CD8-positive, alpha-beta memory T cell (primary cell): Measurements from ENCODE around the gene CD44. TPM values are rescaled to one million over a fixed set of nuclear protein-coding genes. Genes with fewer than 3 reads are reported as not detected.
A peak's percentile ranks its signal among the peaks of the same experiment; 100 is the strongest.

Experiments
- CTCF ChIA-PET: fragments of 350-600 bp; sonication (Branson Sonifier 250); formaldehyde crosslinking; loops from one replicate; lab custom pipeline; 2021; ENCODE audit warnings: antibody characterized with exemption; lab: Charles Lee
- POLR2A ChIA-PET: fragments of 350-600 bp; sonication (Branson Sonifier 250); formaldehyde crosslinking; loops from one replicate; lab custom pipeline; 2021; ENCODE audit warnings: antibody characterized with exemption; lab: Charles Lee
- DNase-seq, 5 donors: peaks; one replicate each; pipeline versions ENCODE4 v3.0.0 to v3.0.0-alpha.2; 2020 to 2022; ENCODE audit warnings: mixed read lengths in 1 of 5
- H3K27ac ChIP-seq: one replicate; pipeline ENCODE4 v1.7.0; 2013; ENCODE audit warnings: low read depth, mild to moderate bottlenecking, low read length, moderate library complexity
- H3K27me3 ChIP-seq: 2 replicates; pipeline ENCODE4 v1.7.0; 2013; ENCODE audit warnings: low read length, mild to moderate bottlenecking; ENCODE audit not compliant: insufficient read depth, poor library complexity, severe bottlenecking
- H3K36me3 ChIP-seq: 2 replicates; pipeline ENCODE4 v1.7.0; 2013; ENCODE audit warnings: mild to moderate bottlenecking, low read length, moderate library complexity; ENCODE audit not compliant: insufficient read depth
- H3K4me1 ChIP-seq: 2 replicates; pipeline ENCODE4 v1.7.0; 2013; ENCODE audit warnings: mild to moderate bottlenecking, low read length, moderate library complexity; ENCODE audit not compliant: insufficient read depth
- H3K4me3 ChIP-seq: 2 replicates; pipeline ENCODE4 v1.7.0; 2013; ENCODE audit warnings: mild to moderate bottlenecking, low read length
- H3K9me3 ChIP-seq: 2 replicates; pipeline ENCODE4 v1.7.0; 2013; ENCODE audit warnings: mild to moderate bottlenecking, low read length
- H3K27ac Mint-ChIP-seq, 8 donors: one replicate each; pipeline ENCODE4 v1.8.0; 2020 to 2021; ENCODE audit warnings: mixed read lengths in 8 of 8, mild to moderate bottlenecking in 6 of 8, inconsistent platforms in 3 of 8, moderate library complexity in 3 of 8
- H3K27me3 Mint-ChIP-seq, 2 donors: one replicate each; pipeline ENCODE4 v1.8.0; 2020 to 2021; ENCODE audit warnings: mixed read lengths in 2 of 2, mild to moderate bottlenecking in 1 of 2, moderate library complexity in 1 of 2
- H3K36me3 Mint-ChIP-seq, 3 donors: one replicate each; pipeline ENCODE4 v1.8.0; 2020 to 2021; ENCODE audit warnings: mixed read lengths in 3 of 3, inconsistent platforms in 1 of 3, mild to moderate bottlenecking in 1 of 3
- H3K4me1 Mint-ChIP-seq, 3 donors: one replicate each; pipeline ENCODE4 v1.8.0; 2020 to 2021; ENCODE audit warnings: mixed read lengths in 3 of 3, inconsistent platforms in 1 of 3, mild to moderate bottlenecking in 1 of 3
- H3K4me3 Mint-ChIP-seq, 7 donors: one replicate each; pipeline ENCODE4 v1.8.0; 2020 to 2021; ENCODE audit warnings: mixed read lengths in 7 of 7, mild to moderate bottlenecking in 6 of 7, moderate library complexity in 4 of 7, inconsistent platforms in 2 of 7
- H3K9me3 Mint-ChIP-seq, 5 donors: one replicate each; pipeline ENCODE4 v1.8.0; 2020 to 2022; ENCODE audit warnings: mixed read lengths in 5 of 5, mild to moderate bottlenecking in 3 of 5, moderate library complexity in 2 of 5, inconsistent platforms in 1 of 5
- polyA plus RNA-seq: library from polyadenylated mRNA; unstranded; fragments of 300-500 nt; fragmentation: Illumina TruSeq; gene quantifications from one replicate; pipeline ENCODE4 v1.2.3, GENCODE V29; 2021
- total RNA-seq, 2 experiments: library from RNA; stranded (reverse); gene quantifications; one replicate each; pipeline ENCODE4 v1.2.3, GENCODE V29; 2021

CD44 gene
- total and polyA plus RNA-seq, 3 experiments from 2014 or later: 338 to 534 (median 510) TPM

GRCh38 chr11:35173011-35173511, 34.1 kb downstream of the CD44 start:
- H3K4me3 ChIP-seq: peak overlapping the region; percentile 16

DNA sequence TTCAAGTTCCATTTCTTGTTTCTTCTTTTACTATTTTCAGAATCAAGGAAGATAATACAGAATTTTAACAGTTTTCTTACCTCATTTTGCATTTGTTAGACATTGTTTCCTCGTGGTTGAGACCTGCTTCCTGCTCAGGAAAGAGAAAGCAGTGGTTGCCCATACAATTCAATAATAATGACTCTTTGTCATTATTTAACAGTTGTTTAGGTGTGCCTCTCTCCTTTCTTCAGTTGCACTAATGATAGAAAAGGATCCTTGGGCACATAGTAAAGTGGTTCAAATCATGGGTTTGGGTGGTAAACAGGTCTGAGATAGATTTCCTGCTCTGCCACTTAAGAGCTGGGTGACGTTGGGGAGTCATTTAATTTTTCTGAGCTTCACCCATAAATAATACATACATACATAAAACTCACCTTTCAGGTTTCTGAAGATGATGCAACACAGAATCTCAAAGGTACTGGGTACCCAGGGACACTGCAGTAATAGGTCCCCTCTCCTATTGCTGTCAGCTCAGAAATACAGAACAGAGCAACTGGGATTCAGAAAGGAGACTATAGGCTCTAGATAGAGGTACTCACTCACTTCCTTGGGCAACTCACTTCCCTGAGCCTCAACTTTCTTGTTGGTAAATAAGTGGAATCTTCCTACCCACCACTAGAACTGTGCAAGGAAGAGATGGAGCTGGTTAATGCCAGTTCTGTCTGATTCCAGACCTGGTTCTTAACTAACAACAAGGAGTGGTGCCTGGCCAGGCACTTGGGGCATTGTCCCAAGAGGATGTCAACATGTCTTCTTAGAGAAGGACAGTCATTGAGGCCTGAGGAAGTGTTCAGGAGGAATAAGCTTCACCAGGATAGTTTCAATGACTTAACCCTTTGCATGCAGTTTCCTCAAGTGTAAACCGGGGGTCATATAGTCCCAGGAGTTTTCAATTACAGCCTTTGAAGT, 34.9 kb downstream of the CD44 start:
- Mint-ChIP-seq H3K27ac (peak overlapping the region; percentile 96 to 100 (median 100)), H3K36me3 (peaks cover 16 to 78% (median 24%) of the 10 kb centered on the region in 3 donors)
- POLR2A ChIA-PET: interaction anchor here (1.0 to 4.6 kb wide), 3 partner anchors 7 to 160 kb away, joined by 3 to 43 read pairs (median 4); no protein-coding TSS in a partner anchor

More at GRCh38 chr11:35173011-35173511, 34.1 kb downstream of the CD44 start:
- Mint-ChIP-seq H3K27me3 (peaks cover 0 to 2% of the 10 kb centered on the region in 2 donors), H3K9me3 (no peaks in the 10 kb centered on the region), H3K4me3 (peak overlapping the region; percentile 49 to 77 (median 69)), H3K27ac (peak overlapping the region; percentile 96 to 100 (median 100)), H3K36me3 (peaks cover 16 to 78% (median 26%) of the 10 kb centered on the region in 3 donors), H3K4me1 (peaks cover 94 to 95% (median 95%) of the 10 kb centered on the region in 3 donors)
- no peak for DNase-seq
- Histone ChIP-seq H3K9me3 (no peaks in the 10 kb centered on the region), H3K27ac (peak overlapping the region; percentile 52), H3K27me3 (no peaks in the 10 kb centered on the region), H3K36me3 (peaks cover 10% of the 10 kb centered on the region), H3K4me1 (peaks cover 94% of the 10 kb centered on the region)
- POLR2A ChIA-PET: interaction anchor here (4.6 kb wide), 1 partner anchor 7 kb away, joined by 43 read pairs; no protein-coding TSS in a partner anchor
- CTCF ChIA-PET: interaction anchor here (13.3 kb wide), 1 partner anchor 10 kb away, joined by 111 read pairs; no protein-coding TSS in a partner anchor

DNA sequence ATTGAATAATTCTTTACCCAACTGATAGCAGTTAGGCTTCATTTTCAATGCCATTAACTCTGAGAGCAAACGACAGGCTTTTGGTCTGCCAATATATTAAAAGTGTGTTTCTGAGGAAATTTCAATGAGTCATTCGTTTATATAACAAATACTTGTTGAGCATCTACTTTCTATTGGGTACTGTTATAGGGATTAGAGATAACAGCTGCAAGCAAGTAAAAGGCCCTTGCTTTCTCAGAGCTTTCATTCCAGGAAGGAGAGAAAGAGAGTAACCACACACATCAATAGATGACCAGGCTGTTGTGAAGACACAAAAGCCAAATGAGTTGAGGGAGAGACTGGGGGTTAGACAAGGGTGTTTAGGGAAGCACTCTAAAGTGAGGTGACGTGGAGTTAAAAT, 35.7 kb downstream of the CD44 start:
- Histone ChIP-seq H3K4me1 (peaks cover 94% of the 10 kb centered on the region), H3K27me3 (no peaks in the 10 kb centered on the region), H3K4me3 (no peak overlapping the region), H3K36me3 (peaks cover 22% of the 10 kb centered on the region), H3K9me3 (no peaks in the 10 kb centered on the region), H3K27ac (peak overlapping the region; percentile 52)
- Mint-ChIP-seq H3K4me1 (peaks cover 94 to 95% (median 95%) of the 10 kb centered on the region in 3 donors), H3K4me3 (peak overlapping the region; percentile 41 to 83 (median 70)), H3K36me3 (peaks cover 16 to 78% (median 30%) of the 10 kb centered on the region in 3 donors), H3K9me3 (no peaks in the 10 kb centered on the region), H3K27me3 (peaks cover 0 to 2% of the 10 kb centered on the region in 2 donors), H3K27ac (peak overlapping the region; percentile 91 to 100 (median 100))
- POLR2A ChIA-PET: interaction anchor here (0.5 to 4.6 kb wide), 5 partner anchors 8 to 167 kb away, joined by 3 to 43 read pairs (median 5); no protein-coding TSS in a partner anchor
- no peak for DNase-seq
- CTCF ChIA-PET: interaction anchor here (1.2 to 13.3 kb wide), 2 partner anchors 11 to 131 kb away, joined by 4 to 111 read pairs; no protein-coding TSS in a partner anchor

More for the DNA sequence above, 34.9 kb downstream of the CD44 start:
- Histone ChIP-seq H3K27me3 (no peaks in the 10 kb centered on the region), H3K27ac (peak overlapping the region; percentile 52), H3K4me3 (peak overlapping the region; percentile 16), H3K36me3 (peaks cover 18% of the 10 kb centered on the region), H3K4me1 (peaks cover 94% of the 10 kb centered on the region), H3K9me3 (no peaks in the 10 kb centered on the region)
- peaks cover 0 to 2% of the 10 kb centered on the region in 2 donors for H3K27me3 Mint-ChIP-seq
- DNase-seq: peak in 2 of 5 donors; percentile 33 to 46
- H3K4me1 Mint-ChIP-seq: peaks cover 94 to 95% (median 95%) of the 10 kb centered on the region in 3 donors
- CTCF ChIA-PET: interaction anchor here (1.2 to 13.3 kb wide), 2 partner anchors 11 to 132 kb away, joined by 4 to 111 read pairs; no protein-coding TSS in a partner anchor
- H3K4me3 Mint-ChIP-seq: peak overlapping the region; percentile 52 to 83 (median 70)
- H3K9me3 Mint-ChIP-seq: no peaks in the 10 kb centered on the region

DNA sequence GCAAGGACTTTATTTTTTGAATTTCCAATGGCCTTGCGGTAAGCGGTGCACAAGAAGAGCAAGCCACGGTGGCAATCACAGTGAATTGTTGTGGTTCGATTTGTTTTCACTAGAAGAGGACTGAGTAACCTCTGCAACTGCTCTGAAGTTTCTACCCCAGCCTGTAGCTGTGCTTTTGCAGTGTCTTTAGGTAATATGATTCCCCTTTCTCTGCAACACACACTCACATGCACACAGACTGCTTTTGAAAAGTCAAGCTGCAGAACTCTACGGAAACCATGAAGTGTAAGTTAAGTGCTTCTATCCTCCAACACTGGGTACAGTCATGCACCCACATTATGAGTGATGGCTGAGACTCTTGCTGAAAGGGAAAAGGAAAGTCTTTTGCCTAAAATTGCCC, 38.4 kb downstream of the CD44 start:
- no peak overlapping the region for H3K27ac ChIP-seq
- peaks cover 40% of the 10 kb centered on the region for H3K36me3 ChIP-seq

DNA sequence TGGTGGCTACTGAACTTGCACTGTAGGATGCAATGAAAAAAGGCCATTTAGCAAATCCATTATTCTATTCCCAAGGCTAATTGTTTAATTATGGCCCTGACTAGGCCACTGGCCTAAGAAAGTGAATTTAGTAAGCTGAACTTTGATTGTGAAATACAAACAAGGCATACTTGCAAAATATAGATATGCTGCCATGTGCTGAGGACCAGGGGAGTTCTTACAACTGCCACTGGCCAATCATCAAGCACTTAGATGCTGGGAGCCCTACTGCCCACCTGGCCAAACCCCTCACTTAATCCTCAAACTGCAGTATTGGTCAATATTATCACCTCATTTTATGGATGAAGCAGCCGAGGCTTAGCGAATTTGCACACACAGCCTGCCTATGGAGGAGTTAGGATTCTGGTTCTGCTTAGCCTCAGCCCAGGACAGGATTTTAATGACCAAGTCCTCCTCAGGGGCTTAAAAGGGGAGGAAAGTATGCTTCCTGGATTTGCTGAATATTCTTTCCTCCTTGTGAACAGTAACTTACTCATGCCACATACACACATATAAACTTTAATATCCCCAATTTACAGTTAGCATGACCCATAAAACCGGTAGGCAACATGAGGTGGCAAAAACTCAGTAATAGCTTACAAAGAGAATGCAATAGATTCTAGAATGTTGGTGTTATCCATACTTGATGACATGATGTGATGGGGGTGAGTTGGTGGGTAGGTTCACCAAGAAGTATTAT, 39.3 kb downstream of the CD44 start:
- Histone ChIP-seq H3K27me3 (no peaks in the 10 kb centered on the region), H3K4me1 (peaks cover 89% of the 10 kb centered on the region), H3K9me3 (no peaks in the 10 kb centered on the region), H3K4me3 (peak overlapping the region; percentile 6), H3K27ac (no peak overlapping the region), H3K36me3 (peaks cover 45% of the 10 kb centered on the region)
- H3K27ac Mint-ChIP-seq: peak overlapping the region; percentile 80 to 100 (median 94)
- ChIA-PET POLR2A (interaction anchor here (0.7 to 4.6 kb wide), 5 partner anchors 12 to 151 kb away, joined by 3 to 43 read pairs (median 8); partner anchors contain the start of gene CD44), CTCF (interaction anchor here (1.2 to 13.3 kb wide), 6 partner anchors 9 to 181 kb away, joined by 3 to 111 read pairs (median 7); partner anchors contain the start of gene CD44)
- H3K9me3 Mint-ChIP-seq: no peaks in the 10 kb centered on the region
- H3K27me3 Mint-ChIP-seq: peaks cover 0 to 2% of the 10 kb centered on the region in 2 donors
- peaks cover 33 to 86% (median 46%) of the 10 kb centered on the region in 3 donors for H3K36me3 Mint-ChIP-seq
- no peak for DNase-seq
- peak overlapping the region; percentile 54 to 87 (median 67) for H3K4me3 Mint-ChIP-seq
- H3K4me1 Mint-ChIP-seq: peaks cover 89 to 93% (median 92%) of the 10 kb centered on the region in 3 donors

More for the DNA sequence above, 38.4 kb downstream of the CD44 start:
- Histone ChIP-seq H3K4me1 (peaks cover 89% of the 10 kb centered on the region), H3K27me3 (no peaks in the 10 kb centered on the region), H3K4me3 (peak overlapping the region; percentile 6), H3K9me3 (no peaks in the 10 kb centered on the region)
- peaks cover 32 to 82% (median 44%) of the 10 kb centered on the region in 3 donors for H3K36me3 Mint-ChIP-seq
- CTCF ChIA-PET: interaction anchor here (0.7 to 13.3 kb wide), 8 partner anchors 9 to 171 kb away, joined by 3 to 111 read pairs (median 5); partner anchors contain the start of gene CD44
- peak in 3 of 5 donors; percentile 60 to 82 (median 70) for DNase-seq
- H3K4me1 Mint-ChIP-seq: peaks cover 89 to 93% (median 92%) of the 10 kb centered on the region in 3 donors
- H3K4me3 Mint-ChIP-seq: peak overlapping the region in 6 of 7 donors; percentile 54 to 87 (median 68)
- no peaks in the 10 kb centered on the region for H3K9me3 Mint-ChIP-seq
- H3K27ac Mint-ChIP-seq: peak overlapping the region; percentile 80 to 100 (median 94)
- H3K27me3 Mint-ChIP-seq: peaks cover 0 to 2% of the 10 kb centered on the region in 2 donors
- POLR2A ChIA-PET: interaction anchor here (0.7 to 4.6 kb wide), 6 partner anchors 11 to 183 kb away, joined by 3 to 43 read pairs (median 8); partner anchors contain the start of gene CD44

DNA sequence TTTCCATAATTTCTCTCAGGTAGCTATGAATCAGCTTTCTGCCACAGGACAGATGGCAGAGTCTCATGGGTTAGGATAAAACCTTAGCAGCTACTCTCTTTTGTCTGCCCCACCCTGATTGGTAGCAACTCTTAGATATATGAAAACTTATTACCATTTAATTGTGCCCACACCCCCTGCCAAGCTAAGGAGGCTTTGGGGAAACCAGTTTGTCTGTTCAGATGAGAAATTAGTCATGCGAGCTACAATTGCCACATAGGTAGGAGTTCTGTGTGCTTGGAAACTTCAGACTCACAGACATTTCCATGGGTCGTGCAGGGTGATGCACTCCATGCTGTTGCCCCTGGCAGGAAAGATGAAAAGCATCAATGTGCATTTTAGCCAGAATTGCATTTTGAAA, 39.9 kb downstream of the CD44 start:
- H3K27ac ChIP-seq: peak overlapping the region; percentile 4
- H3K4me3 Mint-ChIP-seq: peak overlapping the region; percentile 14 to 69 (median 62)
- peaks cover 33 to 87% (median 52%) of the 10 kb centered on the region in 3 donors for H3K36me3 Mint-ChIP-seq
- H3K27me3 ChIP-seq: no peaks in the 10 kb centered on the region
- no peaks in the 10 kb centered on the region for H3K9me3 ChIP-seq
- peaks cover 45% of the 10 kb centered on the region for H3K36me3 ChIP-seq
- POLR2A ChIA-PET: interaction anchor here (0.5 to 1.7 kb wide), 4 partner anchors 12 to 1837 kb away, joined by 3 to 6 read pairs (median 4); no protein-coding TSS in a partner anchor
- H3K27ac Mint-ChIP-seq: peak overlapping the region; percentile 80 to 100 (median 94)
- H3K4me3 ChIP-seq: no peak overlapping the region
- H3K9me3 Mint-ChIP-seq: no peaks in the 10 kb centered on the region
- H3K4me1 Mint-ChIP-seq: peaks cover 89 to 93% (median 92%) of the 10 kb centered on the region in 3 donors
- peaks cover 89% of the 10 kb centered on the region for H3K4me1 ChIP-seq
- no peak for DNase-seq
- CTCF ChIA-PET: interaction anchor here (1.1 to 13.3 kb wide), 6 partner anchors 13 to 182 kb away, joined by 3 to 111 read pairs (median 4); no protein-coding TSS in a partner anchor
- peaks cover 0 to 2% of the 10 kb centered on the region in 2 donors for H3K27me3 Mint-ChIP-seq
